HG03565 (cell line): ENCODE results near the gene CNOT6L.
"Not testable (repeated sequence)": the region's sequence is repeated elsewhere in the genome, so short reads cannot be mapped to it uniquely, and the experiment has no call there.

Source experiments
- ATAC-seq: cut with Tn5 transposase; IDR thresholded peaks from one replicate; pipeline ENCODE4 v1.9.1; 2021; ENCODE audit warnings: mild to moderate bottlenecking, moderate library complexity; ENCODE audit not compliant: unreplicated experiment

CNOT6L gene

GRCh38 chr4:77783895-77784294 is 35.3 kb downstream of the CNOT6L start:
- no peak for ATAC-seq

- no peak for ATAC-seq
These were observed 36.9 kb downstream of the CNOT6L start for GRCh38 chr4:77782102-77782835.

- ATAC-seq: not testable (repeated sequence)
These were observed 38.4 kb downstream of the CNOT6L start for GRCh38 chr4:77780762-77781161.

- no peak for ATAC-seq
These were observed 41.9 kb downstream of the CNOT6L start for GRCh38 chr4:77777135-77777807.

- no peak for ATAC-seq
These were observed 42.7 kb downstream of the CNOT6L start for GRCh38 chr4:77776182-77777134.

GRCh38 chr4:77773101-77773500 is 46.1 kb downstream of the CNOT6L start:
- no peak for ATAC-seq

GRCh38 chr4:77771566-77771965 is 47.6 kb downstream of the CNOT6L start:
- ATAC-seq: no peak

- no peak for ATAC-seq
These were observed 53.4 kb downstream of the CNOT6L start for GRCh38 chr4:77765720-77766119.

- no peak for ATAC-seq
These were observed 56.6 kb downstream of the CNOT6L start for GRCh38 chr4:77762531-77762930.

- ATAC-seq: no peak
These were observed 57.6 kb downstream of the CNOT6L start for GRCh38 chr4:77761595-77761994.

- ATAC-seq: no peak
These were observed 60.4 kb downstream of the CNOT6L start for GRCh38 chr4:77758804-77759203.

- ATAC-seq: no peak
These were observed 67.4 kb downstream of the CNOT6L start for GRCh38 chr4:77751764-77752163.

GRCh38 chr4:77745792-77746191 is 73.4 kb downstream of the CNOT6L start:
- ATAC-seq: no peak

GRCh38 chr4:77742054-77742453 is 77.1 kb downstream of the CNOT6L start:
- no peak for ATAC-seq

- no peak for ATAC-seq
These were observed 78.7 kb downstream of the CNOT6L start for GRCh38 chr4:77740480-77740879.

GRCh38 chr4:77734928-77735327 is 84.2 kb downstream of the CNOT6L start:
- ATAC-seq: peak; percentile 90

- no peak for ATAC-seq
These were observed 87.5 kb downstream of the CNOT6L start for GRCh38 chr4:77731656-77732055.

- no peak for ATAC-seq
These were observed 90.7 kb downstream of the CNOT6L start for GRCh38 chr4:77728420-77728819.

GRCh38 chr4:77721073-77721472 is 98.1 kb downstream of the CNOT6L start:
- no peak for ATAC-seq

GRCh38 chr4:77718500-77718899 is 100.7 kb downstream of the CNOT6L start:
- ATAC-seq: not testable (repeated sequence)
